ENCODE data around the gene DUSP6. TPM values are rescaled to one million over a fixed set of nuclear protein-coding genes. Genes with fewer than 3 reads are reported as not detected.
A peak's percentile ranks its signal among the peaks of the same experiment; 100 is the strongest.

The DUSP6 gene
- total and polyA plus RNA-seq, 12 donors: 9.4 to 43.4 (median 24.8) TPM

GRCh38 chr12:89384050-89384758 lies 31.9 kb upstream of the DUSP6 start:
- Histone ChIP-seq H3K27ac (peak overlapping the region; percentile 17 to 82 (median 62)), H3K4me1 (peaks cover 2 to 57% (median 38%) of the 10 kb centered on the region in 9 donors), H3K27me3 (no peaks in the 10 kb centered on the region), H3K9me3 (no peaks in the 10 kb centered on the region), H3K4me3 (peak overlapping the region in 2 of 10 donors; percentile 5 to 11), H3K36me3 (no peaks in the 10 kb centered on the region)
- DNase-seq (peak; percentile 28 to 46), ATAC-seq (peak; percentile 74 to 84 (median 79))
- intact Hi-C loops (cut with DNase I): loop anchor here in 2 of 10 donors (5.0 to 10.0 kb wide), 2 partner anchors 68 to 71 kb away; no protein-coding TSS in a partner anchor
- TF ChIP-seq, protein P1, sequence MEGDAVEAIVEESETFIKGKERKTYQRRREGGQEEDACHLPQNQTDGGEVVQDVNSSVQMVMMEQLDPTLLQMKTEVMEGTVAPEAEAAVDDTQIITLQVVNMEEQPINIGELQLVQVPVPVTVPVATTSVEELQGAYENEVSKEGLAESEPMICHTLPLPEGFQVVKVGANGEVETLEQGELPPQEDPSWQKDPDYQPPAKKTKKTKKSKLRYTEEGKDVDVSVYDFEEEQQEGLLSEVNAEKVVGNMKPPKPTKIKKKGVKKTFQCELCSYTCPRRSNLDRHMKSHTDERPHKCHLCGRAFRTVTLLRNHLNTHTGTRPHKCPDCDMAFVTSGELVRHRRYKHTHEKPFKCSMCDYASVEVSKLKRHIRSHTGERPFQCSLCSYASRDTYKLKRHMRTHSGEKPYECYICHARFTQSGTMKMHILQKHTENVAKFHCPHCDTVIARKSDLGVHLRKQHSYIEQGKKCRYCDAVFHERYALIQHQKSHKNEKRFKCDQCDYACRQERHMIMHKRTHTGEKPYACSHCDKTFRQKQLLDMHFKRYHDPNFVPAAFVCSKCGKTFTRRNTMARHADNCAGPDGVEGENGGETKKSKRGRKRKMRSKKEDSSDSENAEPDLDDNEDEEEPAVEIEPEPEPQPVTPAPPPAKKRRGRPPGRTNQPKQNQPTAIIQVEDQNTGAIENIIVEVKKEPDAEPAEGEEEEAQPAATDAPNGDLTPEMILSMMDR (IDR thresholded peaks at IDR 0.05): no peak
- 29 to 31% methylated on average over 8 of the region's 8 CpGs for WGBS, 2 donors

GRCh38 chr12:89383235-89384049 lies 31.1 kb upstream of the DUSP6 start:
- DNase-seq (no peak), ATAC-seq (peak in 7 of 8 donors; percentile 16 to 53 (median 40))
- 78 to 82% methylated on average over 6 of the region's 6 CpGs for WGBS, 2 donors
- no peaks in the 10 kb centered on the region for H3K27me3 ChIP-seq
- intact Hi-C loops (cut with DNase I): loop anchor here in 2 of 10 donors (5.0 to 10.0 kb wide), 2 partner anchors 69 to 71 kb away; no protein-coding TSS in a partner anchor
- peak overlapping the region; percentile 17 to 82 (median 62) for H3K27ac ChIP-seq
- no peaks in the 10 kb centered on the region for H3K36me3 ChIP-seq
- H3K4me3 ChIP-seq: peak overlapping the region in 2 of 10 donors; percentile 5 to 11
- no peaks in the 10 kb centered on the region for H3K9me3 ChIP-seq
- TF ChIP-seq, protein P1 (IDR thresholded peaks at IDR 0.05): no peak
- peaks cover 2 to 59% (median 38%) of the 10 kb centered on the region in 9 donors for H3K4me1 ChIP-seq

- H3K36me3 ChIP-seq: no peaks in the 10 kb centered on the region
- peak overlapping the region in 4 of 10 donors; percentile 10 to 82 (median 60) for H3K27ac ChIP-seq
- ATAC-seq (no peak), DNase-seq (no peak)
- 72 to 76% methylated on average over 5 of the region's 5 CpGs for WGBS, 2 donors
- intact Hi-C loops (cut with DNase I): loop anchor here in 2 of 10 donors (5.0 to 10.0 kb wide), 2 partner anchors 70 to 72 kb away; no protein-coding TSS in a partner anchor
- H3K9me3 ChIP-seq: no peaks in the 10 kb centered on the region
- TF ChIP-seq, protein P1 (IDR thresholded peaks at IDR 0.05): no peak
- H3K27me3 ChIP-seq: no peaks in the 10 kb centered on the region
- H3K4me3 ChIP-seq: no peak overlapping the region
- H3K4me1 ChIP-seq: peaks cover 2 to 59% (median 38%) of the 10 kb centered on the region in 9 donors
These were observed 30.0 kb upstream of the DUSP6 start for GRCh38 chr12:89382328-89382727.

DNA sequence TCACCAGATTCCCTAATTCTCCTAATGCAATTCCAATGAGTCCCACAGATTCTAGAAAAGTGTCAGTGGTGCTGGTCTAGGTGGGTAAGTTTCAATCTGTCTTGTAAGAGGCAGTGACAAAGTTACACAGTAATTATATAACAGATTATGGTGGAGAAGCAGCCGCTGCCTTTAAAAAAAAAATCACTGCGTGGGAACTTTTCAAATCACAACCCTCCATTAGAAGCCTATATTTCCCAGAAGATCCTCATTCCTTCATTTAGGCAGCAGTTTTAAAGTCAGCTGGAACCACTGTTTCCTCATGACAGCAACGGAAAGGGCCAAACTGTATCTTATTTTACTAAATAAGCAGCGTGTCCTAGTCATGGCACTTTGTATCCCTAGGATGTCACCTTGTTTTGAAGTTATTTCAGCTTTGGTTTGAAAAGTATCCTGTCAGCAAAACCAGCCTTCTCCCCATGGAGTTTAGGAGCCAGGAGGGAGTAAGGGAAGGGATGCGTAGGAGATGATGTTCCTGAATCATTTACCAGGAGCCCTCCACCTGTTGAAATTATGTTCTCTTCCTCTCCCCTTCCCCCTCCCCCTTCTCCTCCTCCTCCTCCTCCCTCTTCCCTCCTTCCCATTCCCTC lies 27.7 kb upstream of the DUSP6 start:
- WGBS, 2 donors: 78 to 81% methylated on average over 5 of the region's 5 CpGs

More for the DNA sequence above, 27.7 kb upstream of the DUSP6 start:
- intact Hi-C loops (cut with DNase I): loop anchor here in 2 of 10 donors (5.0 to 10.0 kb wide), 2 partner anchors 72 to 75 kb away; no protein-coding TSS in a partner anchor
- no peak overlapping the region for H3K4me3 ChIP-seq
- DNase-seq (no peak), ATAC-seq (no peak)
- H3K9me3 ChIP-seq: no peaks in the 10 kb centered on the region
- H3K36me3 ChIP-seq: no peaks in the 10 kb centered on the region
- peak overlapping the region in 2 of 10 donors; percentile 55 to 70 for H3K27ac ChIP-seq
- peaks cover 2 to 51% (median 26%) of the 10 kb centered on the region in 9 donors for H3K4me1 ChIP-seq
- no peaks in the 10 kb centered on the region for H3K27me3 ChIP-seq
- TF ChIP-seq, protein P1 (IDR thresholded peaks at IDR 0.05): no peak

Measured in heart right ventricle (tissue), 16 donors.